Body of pancreas (tissue), 4 donors: ENCODE measurements around the gene RPS6KA5.

ENCODE experiments used
- POLR2A ChIP-seq, 3 donors: fragments of 450-650 bp; IDR thresholded peaks; one replicate each; pipeline ENCODE4 v1.6.1; 2016; ENCODE audit warnings: antibody characterized with exemption in 3 of 3, mild to moderate bottlenecking in 2 of 3
- TF ChIP-seq, protein P1 (sequence below), 7 experiments: fragments of 450-650 bp in 4 of 7; fragments of 200-600 bp in 3 of 7; sonication (generic) in 3 of 7; IDR thresholded peaks; one replicate each; pipeline ENCODE4 v1.5.1; 2016 to 2019; ENCODE audit warnings: antibody characterized with exemption in 7 of 7

- TF ChIP-seq POLR2A (IDR thresholded peaks at IDR 0.05): no peak
- TF ChIP-seq, protein P1, sequence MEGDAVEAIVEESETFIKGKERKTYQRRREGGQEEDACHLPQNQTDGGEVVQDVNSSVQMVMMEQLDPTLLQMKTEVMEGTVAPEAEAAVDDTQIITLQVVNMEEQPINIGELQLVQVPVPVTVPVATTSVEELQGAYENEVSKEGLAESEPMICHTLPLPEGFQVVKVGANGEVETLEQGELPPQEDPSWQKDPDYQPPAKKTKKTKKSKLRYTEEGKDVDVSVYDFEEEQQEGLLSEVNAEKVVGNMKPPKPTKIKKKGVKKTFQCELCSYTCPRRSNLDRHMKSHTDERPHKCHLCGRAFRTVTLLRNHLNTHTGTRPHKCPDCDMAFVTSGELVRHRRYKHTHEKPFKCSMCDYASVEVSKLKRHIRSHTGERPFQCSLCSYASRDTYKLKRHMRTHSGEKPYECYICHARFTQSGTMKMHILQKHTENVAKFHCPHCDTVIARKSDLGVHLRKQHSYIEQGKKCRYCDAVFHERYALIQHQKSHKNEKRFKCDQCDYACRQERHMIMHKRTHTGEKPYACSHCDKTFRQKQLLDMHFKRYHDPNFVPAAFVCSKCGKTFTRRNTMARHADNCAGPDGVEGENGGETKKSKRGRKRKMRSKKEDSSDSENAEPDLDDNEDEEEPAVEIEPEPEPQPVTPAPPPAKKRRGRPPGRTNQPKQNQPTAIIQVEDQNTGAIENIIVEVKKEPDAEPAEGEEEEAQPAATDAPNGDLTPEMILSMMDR (IDR thresholded peaks at IDR 0.05): no peak
Measured at GRCh38 chr14:90936757-90937440, 123.5 kb downstream of the RPS6KA5 start.
